ENCODE results near the gene SSTR5.

Gene SSTR5

GRCh38 chr16:1108299-1109252 is 36.0 kb downstream of the SSTR5 start:
- DNase-seq = no peak

GRCh38 chr16:1109648-1110047 is 37.1 kb downstream of the SSTR5 start:
- DNase-seq = no peak

- no peak for DNase-seq
These were observed 40.1 kb downstream of the SSTR5 start for GRCh38 chr16:1112506-1113184.

- DNase-seq = no peak
These were observed 40.9 kb downstream of the SSTR5 start for GRCh38 chr16:1113489-1113888.

- DNase-seq = no peak
These were observed 41.5 kb downstream of the SSTR5 start for GRCh38 chr16:1113889-1114526.

GRCh38 chr16:1116693-1117077 is 44.1 kb downstream of the SSTR5 start:
- no peak for DNase-seq

GRCh38 chr16:1117176-1117900 is 44.8 kb downstream of the SSTR5 start:
- DNase-seq = no peak

- no peak for DNase-seq
These were observed 45.4 kb downstream of the SSTR5 start for GRCh38 chr16:1117926-1118325.

- DNase-seq = no peak
These were observed 46.6 kb downstream of the SSTR5 start for GRCh38 chr16:1119129-1119528.

GRCh38 chr16:1119766-1120576 is 47.4 kb downstream of the SSTR5 start:
- DNase-seq = no peak

- no peak for DNase-seq
These were observed 48.0 kb downstream of the SSTR5 start for GRCh38 chr16:1120577-1120941.

GRCh38 chr16:1121009-1121408 is 48.5 kb downstream of the SSTR5 start:
- DNase-seq = no peak

GRCh38 chr16:1121601-1122397 is 49.3 kb downstream of the SSTR5 start:
- no peak for DNase-seq

GRCh38 chr16:1122398-1122765 is 49.8 kb downstream of the SSTR5 start:
- DNase-seq = no peak

- no peak for DNase-seq
These were observed 51.1 kb downstream of the SSTR5 start for GRCh38 chr16:1123525-1124230.

GRCh38 chr16:1124291-1124690 is 51.7 kb downstream of the SSTR5 start:
- DNase-seq = no peak

- DNase-seq = no peak
These were observed 52.2 kb downstream of the SSTR5 start for GRCh38 chr16:1124795-1125194.

- DNase-seq = peak; percentile 21
These were observed 52.9 kb downstream of the SSTR5 start for GRCh38 chr16:1125471-1125870.

GRCh38 chr16:1126044-1126443 is 53.5 kb downstream of the SSTR5 start:
- no peak for DNase-seq

GRCh38 chr16:1126586-1126985 is 54.0 kb downstream of the SSTR5 start:
- no peak for DNase-seq

- no peak for DNase-seq
These were observed 54.6 kb downstream of the SSTR5 start for GRCh38 chr16:1127101-1127500.
